Measurements from ENCODE around the gene FSIP1. TPM values are rescaled to one million over a fixed set of nuclear protein-coding genes. Genes with fewer than 3 reads are reported as not detected.

The FSIP1 gene
- polyA plus RNA-seq, 1 experiment, result 0.43 TPM

GRCh38 chr15:39714251-39714650, 68.4 kb downstream of the FSIP1 start:
- H3K9me3 ChIP-seq (ENCODE audit: control insufficient read depth, insufficient read depth, low read length), result no peaks in the 10 kb centered on the region; the same call in 1 of the 2 replicates
- H3K4me3 ChIP-seq (ENCODE audit: low read depth, low read length), result no peak overlapping the region
- POLR2A ChIA-PET, result no interaction called here
- H3K27me3 ChIP-seq (ENCODE audit: control insufficient read depth, insufficient read depth, low read length), result no peaks in the 10 kb centered on the region
- CTCF ChIA-PET, result no interaction called here
- DNase-seq (ENCODE audit: low read depth, low spot score), result no peak
- no peak for TF ChIP-seq CTCF (IDR thresholded peaks at IDR 0.05; ENCODE audit: low read depth, low read length)
- no peak overlapping the region for H3K27ac ChIP-seq (ENCODE audit: low read depth, low read length)

GRCh38 chr15:39713846-39714245, 68.8 kb downstream of the FSIP1 start:
- CTCF ChIA-PET, result interaction anchor here (2.0 kb wide), 1 partner anchor 43 kb away, joined by 9 read pairs; no protein-coding TSS in a partner anchor
- Histone ChIP-seq H3K27ac (ENCODE audit: low read depth, low read length) (no peak overlapping the region), H3K9me3 (ENCODE audit: control insufficient read depth, insufficient read depth, low read length) (no peaks in the 10 kb centered on the region; the same call in 1 of the 2 replicates), H3K27me3 (ENCODE audit: control insufficient read depth, insufficient read depth, low read length) (no peaks in the 10 kb centered on the region), H3K4me3 (ENCODE audit: low read depth, low read length) (no peak overlapping the region)
- no peak for DNase-seq (ENCODE audit: low read depth, low spot score)
- TF ChIP-seq CTCF (IDR thresholded peaks at IDR 0.05; ENCODE audit: low read depth, low read length), result no peak
- POLR2A ChIA-PET, result no interaction called here

GRCh38 chr15:39710681-39711080, 72.0 kb downstream of the FSIP1 start:
- no peak for DNase-seq (ENCODE audit: low read depth, low spot score)
- POLR2A ChIA-PET, result no interaction called here

GRCh38 chr15:39709941-39710340, 72.7 kb downstream of the FSIP1 start:
- Histone ChIP-seq H3K4me3 (ENCODE audit: low read depth, low read length) (no peak overlapping the region), H3K27ac (ENCODE audit: low read depth, low read length) (no peak overlapping the region), H3K27me3 (ENCODE audit: control insufficient read depth, insufficient read depth, low read length) (no peaks in the 10 kb centered on the region), H3K9me3 (ENCODE audit: control insufficient read depth, insufficient read depth, low read length) (no peaks in the 10 kb centered on the region; the same call in 1 of the 2 replicates)
- TF ChIP-seq CTCF (IDR thresholded peaks at IDR 0.05; ENCODE audit: low read depth, low read length), result no peak
- DNase-seq (ENCODE audit: low read depth, low spot score), result no peak
- CTCF ChIA-PET, result no interaction called here
- POLR2A ChIA-PET, result no interaction called here

More at GRCh38 chr15:39710681-39711080, 72.0 kb downstream of the FSIP1 start:
- TF ChIP-seq CTCF (IDR thresholded peaks at IDR 0.05; ENCODE audit: low read depth, low read length), result no peak
- no peaks in the 10 kb centered on the region; the same call in 1 of the 2 replicates for H3K9me3 ChIP-seq (ENCODE audit: control insufficient read depth, insufficient read depth, low read length)
- H3K27me3 ChIP-seq (ENCODE audit: control insufficient read depth, insufficient read depth, low read length), result no peaks in the 10 kb centered on the region
- no peak overlapping the region for H3K27ac ChIP-seq (ENCODE audit: low read depth, low read length)
- CTCF ChIA-PET, result no interaction called here
- no peak overlapping the region for H3K4me3 ChIP-seq (ENCODE audit: low read depth, low read length)

GRCh38 chr15:39706206-39706605, 76.4 kb downstream of the FSIP1 start:
- no peak overlapping the region for H3K27ac ChIP-seq (ENCODE audit: low read depth, low read length)
- H3K27me3 ChIP-seq (ENCODE audit: control insufficient read depth, insufficient read depth, low read length), result no peaks in the 10 kb centered on the region
- no peak for TF ChIP-seq CTCF (IDR thresholded peaks at IDR 0.05; ENCODE audit: low read depth, low read length)
- H3K4me3 ChIP-seq (ENCODE audit: low read depth, low read length), result no peak overlapping the region
- ChIA-PET CTCF (interaction anchor here (0.9 kb wide), 1 partner anchor 51 kb away, joined by 3 read pairs; no protein-coding TSS in a partner anchor), POLR2A (no interaction called here)
- no peak for DNase-seq (ENCODE audit: low read depth, low spot score)
- no peaks in the 10 kb centered on the region; the same call in 1 of the 2 replicates for H3K9me3 ChIP-seq (ENCODE audit: control insufficient read depth, insufficient read depth, low read length)

All from AG04450 (cell line).